Immature natural killer cell (primary cell): ENCODE data around the gene FOXM1. TPM values are rescaled to one million over a fixed set of nuclear protein-coding genes. Genes with fewer than 3 reads are reported as not detected.

ENCODE experiments used
- DNase-seq, 3 donors: peaks; one replicate each; pipeline ENCODE4 v3.0.0; 2022; ENCODE audit warnings: mixed read lengths in 1 of 3
- H3K27ac Mint-ChIP-seq, 6 donors: one replicate each; pipeline ENCODE4 v1.8.0; 2020; ENCODE audit warnings: mixed read lengths in 6 of 6, mild to moderate bottlenecking in 5 of 6, inconsistent platforms in 4 of 6, moderate library complexity in 3 of 6
- H3K27me3 Mint-ChIP-seq, 3 donors: one replicate each; pipeline ENCODE4 v1.8.0; 2020 to 2021; ENCODE audit warnings: low read depth in 3 of 3, mild to moderate bottlenecking in 3 of 3, mixed read lengths in 3 of 3, moderate library complexity in 3 of 3, inconsistent platforms in 1 of 3
- H3K36me3 Mint-ChIP-seq, 3 donors: one replicate each; pipeline ENCODE4 v1.8.0; 2020; ENCODE audit warnings: mixed read lengths in 3 of 3, inconsistent platforms in 2 of 3, mild to moderate bottlenecking in 2 of 3
- H3K4me1 Mint-ChIP-seq, 2 donors: one replicate each; pipeline ENCODE4 v1.8.0; 2020; ENCODE audit warnings: inconsistent platforms in 2 of 2, mild to moderate bottlenecking in 2 of 2, mixed read lengths in 2 of 2, moderate library complexity in 1 of 2
- H3K4me3 Mint-ChIP-seq, 5 donors: one replicate each; pipeline ENCODE4 v1.8.0; 2020; ENCODE audit warnings: mild to moderate bottlenecking in 5 of 5, mixed read lengths in 5 of 5, inconsistent platforms in 3 of 5, moderate library complexity in 3 of 5
- H3K9me3 Mint-ChIP-seq, 6 donors: one replicate each; pipeline ENCODE4 v1.8.0; 2020; ENCODE audit warnings: mild to moderate bottlenecking in 6 of 6, mixed read lengths in 6 of 6, inconsistent platforms in 4 of 6, moderate library complexity in 3 of 6
- polyA plus RNA-seq, 3 donors: library from polyadenylated mRNA; unstranded; fragments of 300-500 nt; fragmentation: Illumina TruSeq; gene quantifications; one replicate each; pipeline ENCODE4 v1.2.3, GENCODE V29; 2021

Gene FOXM1
- polyA plus RNA-seq, 3 donors from 2014 or later = 0.43 to 1.2 (median 0.46) TPM

GRCh38 chr12:2824541-2824940 lies 52.4 kb downstream of the FOXM1 start:
- DNase-seq = no peak
- Mint-ChIP-seq H3K4me1 (no peaks in the 10 kb centered on the region), H3K27ac (no peak overlapping the region), H3K4me3 (no peak overlapping the region), H3K27me3 (peaks cover 0 to 1% (median 0%) of the 10 kb centered on the region in 3 donors), H3K9me3 (peaks cover 0 to 2% (median 0%) of the 10 kb centered on the region in 6 donors), H3K36me3 (peaks cover 37 to 73% (median 40%) of the 10 kb centered on the region in 3 donors)

- H3K27ac Mint-ChIP-seq = no peak overlapping the region
- no peak for DNase-seq
- H3K4me3 Mint-ChIP-seq = no peak overlapping the region
- peaks cover 34 to 68% (median 37%) of the 10 kb centered on the region in 3 donors for H3K36me3 Mint-ChIP-seq
- peaks cover 0 to 2% (median 0%) of the 10 kb centered on the region in 6 donors for H3K9me3 Mint-ChIP-seq
- no peaks in the 10 kb centered on the region for H3K4me1 Mint-ChIP-seq
- H3K27me3 Mint-ChIP-seq = peaks cover 0 to 1% (median 0%) of the 10 kb centered on the region in 3 donors
These were observed 53.5 kb downstream of the FOXM1 start for GRCh38 chr12:2823483-2823882.

GRCh38 chr12:2820432-2820831 lies 56.5 kb downstream of the FOXM1 start:
- peaks cover under 1 to 3% of the 10 kb centered on the region in 2 donors for H3K4me1 Mint-ChIP-seq
- H3K36me3 Mint-ChIP-seq = peaks cover 26 to 60% (median 44%) of the 10 kb centered on the region in 3 donors
- H3K27ac Mint-ChIP-seq = no peak overlapping the region
- DNase-seq = no peak
- H3K27me3 Mint-ChIP-seq = peaks cover 0 to 1% (median 0%) of the 10 kb centered on the region in 3 donors
- peaks cover 0 to 2% (median 0%) of the 10 kb centered on the region in 6 donors for H3K9me3 Mint-ChIP-seq
- H3K4me3 Mint-ChIP-seq = no peak overlapping the region

GRCh38 chr12:2819810-2820209 lies 57.2 kb downstream of the FOXM1 start:
- Mint-ChIP-seq H3K4me1 (peaks cover 7% of the 10 kb centered on the region in 2 donors), H3K4me3 (no peak overlapping the region), H3K36me3 (peaks cover 20 to 55% (median 40%) of the 10 kb centered on the region in 3 donors), H3K27ac (no peak overlapping the region), H3K27me3 (peaks cover 0 to 1% (median 0%) of the 10 kb centered on the region in 3 donors), H3K9me3 (no peaks in the 10 kb centered on the region)
- DNase-seq = no peak

- DNase-seq = peak; percentile 13 to 22 (median 14)
- peaks cover 31 to 40% of the 10 kb centered on the region in 2 donors for H3K4me1 Mint-ChIP-seq
- H3K36me3 Mint-ChIP-seq = peaks cover 0 to 12% (median 10%) of the 10 kb centered on the region in 3 donors
- peak overlapping the region; percentile 99 to 100 (median 100) for H3K27ac Mint-ChIP-seq
- peaks cover 5 to 13% (median 11%) of the 10 kb centered on the region in 3 donors for H3K27me3 Mint-ChIP-seq
- peak overlapping the region; percentile 100 for H3K4me3 Mint-ChIP-seq
- no peaks in the 10 kb centered on the region for H3K9me3 Mint-ChIP-seq
These were observed 63.5 kb downstream of the FOXM1 start for GRCh38 chr12:2813214-2814185.

- Mint-ChIP-seq H3K9me3 (no peaks in the 10 kb centered on the region), H3K36me3 (peaks cover under 1 to 4% (median 3%) of the 10 kb centered on the region in 3 donors)
These were observed 64.4 kb downstream of the FOXM1 start, which contains the start of gene ITFG2 for GRCh38 chr12:2812290-2813213. Gene ITFG2, plus strand, starts transcription at chr12:2812668. Its CDS starts 93 bp downstream, at chr12:2812761.

GRCh38 chr12:2811801-2812200 lies 65.2 kb downstream of the FOXM1 start:
- H3K9me3 Mint-ChIP-seq = no peaks in the 10 kb centered on the region
- peaks cover 31 to 40% of the 10 kb centered on the region in 2 donors for H3K4me1 Mint-ChIP-seq
- H3K4me3 Mint-ChIP-seq = peak overlapping the region; percentile 100
- H3K27ac Mint-ChIP-seq = peak overlapping the region; percentile 99 to 100 (median 100)
- H3K27me3 Mint-ChIP-seq = peaks cover 5 to 13% (median 11%) of the 10 kb centered on the region in 3 donors
- H3K36me3 Mint-ChIP-seq = peaks cover 0 to 3% (median under 1%) of the 10 kb centered on the region in 3 donors
- DNase-seq = no peak

More at GRCh38 chr12:2812290-2813213, 64.4 kb downstream of the FOXM1 start, which contains the start of gene ITFG2:
- Mint-ChIP-seq H3K27me3 (peaks cover 5 to 13% (median 11%) of the 10 kb centered on the region in 3 donors), H3K4me1 (peaks cover 31 to 40% of the 10 kb centered on the region in 2 donors), H3K27ac (peak within 1 kb of the TSS; percentile 99 to 100 (median 100)), H3K4me3 (peak within 1 kb of the TSS; percentile 100)
- DNase-seq = peak; percentile 95 to 97 (median 96)

Other genes with a start within 250 kb of the FOXM1 start
- 10 to 100 TPM; 24.9 to 30.3 (median 27.6) TPM for gene FKBP4, start 82.2 kb downstream of the FOXM1 start, polyA plus RNA-seq
- 10 to 100 TPM; 39.5 to 83.0 (median 60.4) TPM for gene ITFG2, start 64.5 kb downstream of the FOXM1 start, polyA plus RNA-seq
- 1 to 10 TPM in 1 of 3 donors, under 1 TPM in 2; 0.31 to 1.4 (median 0.71) TPM for gene NRIP2, start 42.1 kb downstream of the FOXM1 start, polyA plus RNA-seq
- gene TEX52, start 20.1 kb downstream of the FOXM1 start, polyA plus RNA-seq = not detected
- 10 to 100 TPM; 27.2 to 49.0 (median 37.6) TPM for gene RHNO1, start within 50 bp of the FOXM1 start, polyA plus RNA-seq
- 10 to 100 TPM in 1 of 3 donors, 1 to 10 TPM in 2; 5.5 to 11.1 (median 7.5) TPM for gene TULP3, start 13.7 kb upstream of the FOXM1 start, polyA plus RNA-seq
- gene TEAD4, start 82.2 kb upstream of the FOXM1 start, polyA plus RNA-seq = not detected
- gene TSPAN9, start 200.2 kb upstream of the FOXM1 start, polyA plus RNA-seq = under 1 TPM in 1 of 3 donors, not detected in 2; 0.44 TPM